Measurements from ENCODE around the gene NPLOC4.

Gene NPLOC4

GRCh38 chr17:81512562-81513371, 124.1 kb downstream of the NPLOC4 start, which contains the start of gene ACTG1:
TSS of gene ACTG1 (minus strand) at chr17:81512799. CDS start at chr17:81512354, 445 bp downstream.
- H3F3A ChIP-seq (ENCODE audit: insufficient read depth), result peaks cover 84% of the 10 kb centered on the region

GRCh38 chr17:81511804-81512561, 124.9 kb downstream of the NPLOC4 start:
- H3K9ac ChIP-seq (ENCODE audit: low read length), result peak overlapping the region; percentile 94
- H3K4me2 ChIP-seq (ENCODE audit: low read depth, low read length, poor library complexity, severe bottlenecking), result peak overlapping the region; percentile 74
- H2AFZ ChIP-seq (ENCODE audit: low read depth, low read length, severe bottlenecking), result no peak overlapping the region
- peak overlapping the region; percentile 82 for H3K27ac ChIP-seq (ENCODE audit: low read depth, low read length)
- H4K20me1 ChIP-seq (ENCODE audit: low read depth, low read length), result peaks cover 26% of the 10 kb centered on the region
- H3K9me3 ChIP-seq (ENCODE audit: insufficient read depth, low read length), result no peaks in the 10 kb centered on the region
- peaks cover 84% of the 10 kb centered on the region for H3F3A ChIP-seq (ENCODE audit: insufficient read depth)
- H3K36me3 ChIP-seq (ENCODE audit: low read length), result peaks cover 31% of the 10 kb centered on the region
- no peaks in the 10 kb centered on the region for H3K27me3 ChIP-seq (ENCODE audit: low read length)
- peak overlapping the region; percentile 93 for H3K4me3 ChIP-seq (ENCODE audit: insufficient read depth, low read length, poor library complexity, severe bottlenecking)
- H3K9me2 ChIP-seq (replicated peaks; ENCODE audit: insufficient read depth, low read length), result no peaks in the 10 kb centered on the region
- TF ChIP-seq CTCF (IDR thresholded peaks at IDR 0.05; ENCODE audit: insufficient read depth, low read length, poor library complexity, severe bottlenecking), result no peak
- TF ChIP-seq EZH2phosphoT487 (conservative IDR thresholded peaks at IDR 0.05; ENCODE audit: low read length), result no peak
- peaks cover 24% of the 10 kb centered on the region for H3K79me2 ChIP-seq (ENCODE audit: insufficient read depth, low read length)

More at GRCh38 chr17:81512562-81513371, 124.1 kb downstream of the NPLOC4 start, which contains the start of gene ACTG1:
- no peak for TF ChIP-seq EZH2phosphoT487 (conservative IDR thresholded peaks at IDR 0.05; ENCODE audit: low read length)
- TF ChIP-seq CTCF (IDR thresholded peaks at IDR 0.05; ENCODE audit: insufficient read depth, low read length, poor library complexity, severe bottlenecking), result no peak
- H3K36me3 ChIP-seq (ENCODE audit: low read length), result peaks cover 31% of the 10 kb centered on the region
- peak within 1 kb of the TSS; percentile 94 for H3K9ac ChIP-seq (ENCODE audit: low read length)
- H3K4me2 ChIP-seq (ENCODE audit: low read depth, low read length, poor library complexity, severe bottlenecking), result peak within 1 kb of the TSS; percentile 74
- no peaks in the 10 kb centered on the region for H3K9me3 ChIP-seq (ENCODE audit: insufficient read depth, low read length)
- H3K9me2 ChIP-seq (replicated peaks; ENCODE audit: insufficient read depth, low read length), result no peaks in the 10 kb centered on the region
- peaks cover 24% of the 10 kb centered on the region for H3K79me2 ChIP-seq (ENCODE audit: insufficient read depth, low read length)
- no peaks in the 10 kb centered on the region for H3K27me3 ChIP-seq (ENCODE audit: low read length)
- H2AFZ ChIP-seq (ENCODE audit: low read depth, low read length, severe bottlenecking), result no peak within 1 kb of the TSS
- peaks cover 26% of the 10 kb centered on the region for H4K20me1 ChIP-seq (ENCODE audit: low read depth, low read length)
- peak within 1 kb of the TSS; percentile 93 for H3K4me3 ChIP-seq (ENCODE audit: insufficient read depth, low read length, poor library complexity, severe bottlenecking)
- peak within 1 kb of the TSS; percentile 95 for H3K27ac ChIP-seq (ENCODE audit: low read depth, low read length)

GRCh38 chr17:81511554-81511803, 125.4 kb downstream of the NPLOC4 start:
- TF ChIP-seq CTCF (IDR thresholded peaks at IDR 0.05; ENCODE audit: insufficient read depth, low read length, poor library complexity, severe bottlenecking) (no peak), EZH2phosphoT487 (conservative IDR thresholded peaks at IDR 0.05; ENCODE audit: low read length) (no peak)
- Histone ChIP-seq H3K27ac (ENCODE audit: low read depth, low read length) (peak overlapping the region; percentile 82), H3K9me3 (ENCODE audit: insufficient read depth, low read length) (no peaks in the 10 kb centered on the region), H3K36me3 (ENCODE audit: low read length) (peaks cover 31% of the 10 kb centered on the region), H3K4me2 (ENCODE audit: low read depth, low read length, poor library complexity, severe bottlenecking) (peak overlapping the region; percentile 74), H3K27me3 (ENCODE audit: low read length) (no peaks in the 10 kb centered on the region), H3K4me3 (ENCODE audit: insufficient read depth, low read length, poor library complexity, severe bottlenecking) (peak overlapping the region; percentile 93), H3F3A (ENCODE audit: insufficient read depth) (peaks cover 79% of the 10 kb centered on the region), H3K9ac (ENCODE audit: low read length) (peak overlapping the region; percentile 94), H3K9me2 (replicated peaks; ENCODE audit: insufficient read depth, low read length) (no peaks in the 10 kb centered on the region), H3K79me2 (ENCODE audit: insufficient read depth, low read length) (peaks cover 24% of the 10 kb centered on the region), H4K20me1 (ENCODE audit: low read depth, low read length) (peaks cover 26% of the 10 kb centered on the region), H2AFZ (ENCODE audit: low read depth, low read length, severe bottlenecking) (no peak overlapping the region)
